GM19397 (cell line): Measurements from ENCODE around the gene AP3D1.
A peak's percentile ranks its signal among the peaks of the same experiment; 100 is the strongest.

Source experiments
- ATAC-seq: cut with Tn5 transposase; IDR thresholded peaks from one replicate; pipeline ENCODE4 v1.9.1; 2021; ENCODE audit warnings: mild to moderate bottlenecking, moderate library complexity; ENCODE audit not compliant: unreplicated experiment

AP3D1 gene

DNA sequence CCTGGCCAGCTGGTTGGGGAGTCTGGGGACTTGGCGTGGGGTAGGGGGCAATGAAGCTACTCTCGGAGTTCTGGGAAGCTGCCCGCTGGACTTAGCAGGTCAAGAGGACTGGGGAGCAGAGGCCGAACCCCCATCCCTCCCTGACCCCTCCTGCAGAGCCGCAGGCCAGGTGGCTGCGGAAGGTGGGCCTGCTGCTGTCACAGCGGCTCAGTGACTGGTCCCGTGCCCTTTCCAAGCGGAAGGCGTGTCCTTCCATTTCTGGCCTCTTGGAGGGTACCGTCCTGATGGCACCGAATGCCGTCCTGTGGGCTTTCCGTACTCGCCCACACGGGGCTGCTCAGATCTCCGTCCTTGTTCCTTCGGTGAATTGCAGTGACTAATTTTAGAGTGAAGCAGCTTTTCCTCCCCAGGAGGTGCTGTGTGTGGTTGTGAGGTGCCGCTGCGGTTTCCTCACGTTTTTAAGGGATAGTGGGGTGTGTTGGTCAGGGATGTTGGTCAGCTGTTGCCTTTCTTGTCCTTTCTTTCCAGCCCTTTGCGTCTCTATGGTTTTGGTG lies 33.1 kb upstream of the AP3D1 start:
- no peak for ATAC-seq

GRCh38 chr19:2181633-2181997 lies 30.2 kb upstream of the AP3D1 start:
- no peak for ATAC-seq

- ATAC-seq: no peak
Observed at GRCh38 chr19:2180881-2181632, 29.7 kb upstream of the AP3D1 start.

DNA sequence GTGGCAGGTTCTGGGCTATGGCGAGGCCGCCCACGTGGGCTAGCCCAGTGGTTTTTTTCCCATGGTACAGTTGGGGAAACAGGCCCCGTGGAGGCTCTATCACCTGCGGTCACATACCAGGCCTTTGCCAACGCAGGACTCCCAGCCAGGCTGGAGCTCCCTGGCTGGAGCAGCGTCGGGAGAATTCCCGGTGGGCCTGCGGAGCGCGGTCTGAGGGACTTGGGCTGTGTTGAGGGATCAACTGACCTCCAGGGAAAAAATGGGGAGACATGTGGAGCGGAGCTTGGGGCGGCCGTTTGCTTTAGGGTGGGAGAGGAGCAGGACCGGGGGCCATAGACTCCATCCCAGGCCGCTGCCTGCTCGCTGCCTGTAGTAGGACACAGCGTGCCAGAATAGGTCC lies 28.7 kb upstream of the AP3D1 start:
- no peak for ATAC-seq

DNA sequence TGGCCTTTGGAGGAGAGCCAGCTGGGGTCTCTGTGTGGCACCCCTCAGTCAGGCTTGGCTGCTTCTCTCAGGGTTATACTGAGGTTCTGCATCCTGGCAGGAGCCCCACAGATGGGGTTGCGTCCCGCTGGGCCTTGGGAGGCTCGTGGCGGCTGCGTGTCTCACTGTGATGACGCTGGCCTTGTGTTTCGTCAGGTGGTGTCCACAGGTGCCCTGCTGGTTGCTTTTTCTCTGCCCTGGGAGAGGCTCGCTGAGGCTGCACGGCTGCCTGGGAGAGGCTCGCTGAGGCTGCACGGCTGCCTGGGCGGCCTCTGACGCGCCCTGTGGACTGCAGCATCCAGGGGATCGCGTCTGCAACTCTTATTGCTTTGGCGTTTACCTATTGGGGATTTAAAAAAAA lies 27.7 kb upstream of the AP3D1 start:
- no peak for ATAC-seq

DNA sequence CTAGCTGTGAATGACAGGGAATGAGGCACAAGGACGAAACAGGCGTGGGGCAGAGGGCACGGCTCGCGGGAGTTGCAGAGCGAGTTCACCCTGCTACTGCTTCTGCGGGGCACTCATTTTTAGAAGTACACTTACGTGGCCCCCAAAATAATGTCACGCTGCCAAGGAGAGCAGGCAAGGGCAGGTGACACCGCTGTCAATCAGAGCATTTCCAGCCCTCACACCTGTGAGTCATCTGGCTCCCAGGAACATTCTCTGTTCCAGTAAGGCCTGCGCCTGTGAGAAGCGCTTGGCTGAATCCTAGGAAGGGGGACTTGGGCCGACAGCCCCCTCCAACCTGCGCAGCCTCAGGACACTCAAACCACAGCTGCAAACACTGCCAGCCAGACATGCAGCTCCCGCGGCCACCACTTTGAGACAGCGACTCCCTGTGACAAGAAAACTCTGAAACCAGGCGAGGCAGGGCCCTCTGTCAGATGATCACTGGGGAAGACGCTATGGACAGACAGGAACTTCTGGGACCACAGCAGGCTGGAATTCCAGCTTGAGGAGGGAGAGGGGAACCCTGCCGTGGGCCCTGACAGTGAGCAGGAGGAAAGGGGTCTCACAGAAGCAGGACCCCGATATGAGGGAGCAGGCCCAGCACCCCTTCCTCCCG lies 25.1 kb upstream of the AP3D1 start:
- ATAC-seq: no peak

DNA sequence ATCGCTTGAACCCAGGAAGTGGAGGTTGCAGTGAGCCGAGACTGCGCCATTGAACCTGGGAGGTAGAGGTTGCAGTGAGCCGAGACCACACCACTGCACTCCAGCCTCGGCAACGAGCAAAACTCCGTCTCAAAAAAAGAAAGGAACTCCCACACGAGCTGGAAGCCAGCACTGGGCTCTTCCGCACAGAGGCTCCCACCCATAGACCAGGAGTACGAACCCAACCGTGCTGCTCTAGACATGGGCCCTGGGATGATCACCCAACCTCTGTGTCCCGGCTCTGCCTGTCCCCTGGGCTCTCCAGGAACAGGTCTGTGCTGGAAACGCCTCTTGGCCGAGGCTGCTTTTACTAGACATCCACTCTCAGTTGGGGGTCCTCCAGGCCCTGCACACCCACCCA lies 24.4 kb upstream of the AP3D1 start:
- no peak for ATAC-seq

DNA sequence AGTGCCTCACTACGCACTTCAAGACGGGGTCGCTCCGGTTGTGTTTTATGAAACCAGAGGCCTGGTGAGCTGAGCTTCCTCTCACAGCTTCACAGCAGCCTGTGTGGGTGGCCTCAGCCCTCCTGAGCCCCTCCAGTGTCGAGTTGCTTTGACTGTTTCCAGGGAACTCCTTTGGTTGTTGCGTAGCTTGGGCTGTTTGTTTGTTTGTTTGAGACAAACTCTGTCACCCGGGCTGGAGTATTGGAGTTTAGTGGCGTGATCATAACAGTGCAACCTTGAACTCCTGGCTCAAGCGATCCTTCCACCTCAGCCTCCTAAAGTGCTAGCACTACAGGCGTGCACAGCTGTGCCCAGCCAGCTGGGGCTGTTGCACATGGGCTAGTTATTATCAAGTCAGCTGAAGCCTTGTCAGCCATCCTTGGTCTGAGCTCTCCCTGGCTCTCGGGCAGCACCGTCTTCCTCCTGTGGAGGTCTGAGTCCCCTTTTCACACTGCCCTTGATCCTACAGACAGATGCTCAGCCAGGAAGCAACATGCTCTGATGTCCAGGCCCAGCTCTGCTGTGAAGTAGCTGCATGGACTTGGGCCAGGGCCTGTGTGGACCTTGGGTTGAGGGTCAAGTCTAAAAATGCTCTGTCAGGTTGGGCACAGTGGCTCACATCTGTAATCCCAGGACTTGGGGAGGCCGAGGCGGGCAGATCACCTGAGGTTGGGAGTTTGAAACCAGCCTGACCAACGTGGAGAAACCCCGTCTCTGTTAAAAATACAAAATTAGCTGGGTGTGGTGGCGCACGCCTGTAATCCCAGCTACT lies 22.6 kb upstream of the AP3D1 start:
- ATAC-seq: no peak

- no peak for ATAC-seq
Observed at GRCh38 chr19:2173388-2173766, 22.0 kb upstream of the AP3D1 start.

DNA sequence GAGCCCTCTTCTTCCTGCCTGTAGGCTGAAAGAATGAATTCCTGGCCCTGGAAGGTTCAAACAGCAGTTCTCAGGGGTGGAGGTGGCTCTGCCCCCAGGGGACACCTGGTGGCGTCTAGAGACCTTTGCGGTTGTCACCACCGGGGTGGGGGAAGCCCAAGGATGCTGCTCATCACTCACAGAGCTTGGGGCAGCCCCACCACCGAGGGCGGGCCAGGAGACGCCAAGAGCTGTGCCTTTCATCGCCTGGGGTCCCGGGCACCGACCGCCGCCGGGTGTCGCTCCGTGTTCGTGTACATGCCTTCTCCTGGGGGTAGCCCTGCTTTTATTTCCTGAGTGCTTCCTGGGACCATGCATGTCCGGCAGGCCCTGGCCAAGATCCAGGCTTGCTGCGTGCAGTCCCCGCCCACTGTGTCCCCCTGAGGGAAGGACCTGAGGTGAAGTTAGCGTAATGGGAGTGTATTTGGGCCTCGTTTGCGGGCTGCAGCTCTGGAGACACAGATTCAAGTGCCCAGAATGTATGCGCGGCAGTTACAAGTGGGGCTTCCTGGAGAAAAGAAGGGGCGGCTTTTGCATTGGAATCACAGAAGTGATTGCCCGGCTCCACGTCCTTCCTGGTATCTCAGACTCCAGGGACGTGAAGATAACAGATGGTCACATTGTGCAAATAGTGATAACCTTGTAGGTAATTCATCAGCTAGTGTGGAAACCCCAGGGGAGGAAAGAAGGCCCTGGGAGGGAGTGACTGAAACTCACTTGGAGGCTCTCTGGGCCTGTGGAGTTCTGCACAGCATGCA lies 20.2 kb upstream of the AP3D1 start:
- ATAC-seq: peak; percentile 44

DNA sequence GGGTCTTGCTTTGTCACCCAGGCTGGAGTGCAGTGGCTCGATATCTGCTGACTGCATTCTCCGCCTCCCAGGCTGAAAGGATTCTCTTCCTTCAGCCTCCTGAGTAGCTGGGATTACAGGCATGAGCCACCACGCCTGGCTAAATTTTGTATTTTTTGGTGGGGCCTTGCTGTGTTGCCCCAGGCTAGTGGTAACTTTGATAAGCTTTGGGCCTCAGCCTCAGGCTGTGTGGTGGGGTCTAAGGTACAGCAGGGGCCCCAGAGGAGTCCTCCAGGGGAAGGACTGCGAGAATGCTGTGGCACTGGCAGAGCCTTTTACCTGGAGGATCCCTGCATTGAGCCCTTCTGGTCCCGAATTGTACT lies 19.6 kb upstream of the AP3D1 start:
- ATAC-seq: peak; percentile 3

GRCh38 chr19:2170219-2170618 lies 18.9 kb upstream of the AP3D1 start:
- ATAC-seq: no peak

DNA sequence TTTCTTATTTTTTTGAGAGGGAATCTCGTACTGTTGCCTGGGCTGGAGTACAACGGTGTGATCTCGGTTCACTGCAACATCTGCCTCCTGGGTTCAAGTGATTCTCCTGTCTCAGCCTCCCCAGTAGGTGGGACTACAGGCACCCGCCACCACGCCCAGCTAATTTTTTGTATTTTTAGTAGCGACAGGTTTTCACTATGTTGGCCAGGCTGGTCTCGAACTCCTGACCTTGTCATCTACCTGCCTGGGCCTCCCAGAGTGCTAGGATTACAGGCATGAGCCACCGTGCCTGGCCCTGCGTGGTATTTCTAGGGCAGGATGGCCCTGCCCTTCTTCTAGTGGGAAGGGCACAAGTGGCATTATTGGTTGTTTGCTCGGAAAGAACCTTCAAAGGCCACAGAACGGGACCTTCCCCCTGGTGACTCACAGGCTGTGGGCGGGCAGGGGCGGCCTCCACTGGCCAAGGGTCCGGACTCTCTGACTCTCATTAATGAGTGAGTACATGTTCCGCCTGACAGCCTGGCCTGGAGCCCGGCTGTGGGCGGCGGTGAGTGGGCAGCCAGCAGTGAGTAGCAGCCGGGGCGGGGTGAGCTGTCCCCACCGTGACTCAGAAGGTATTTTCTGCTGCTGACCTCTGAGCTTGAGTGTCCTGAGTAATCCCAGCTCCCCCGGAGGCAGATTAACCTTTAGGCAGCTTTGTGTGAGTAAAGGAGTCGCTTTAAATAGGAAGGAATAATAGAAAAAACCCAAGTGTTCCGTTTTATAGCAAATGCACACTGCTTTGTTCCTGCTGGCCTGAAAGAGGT lies 17.5 kb upstream of the AP3D1 start:
- ATAC-seq: peak; percentile 37

- ATAC-seq: peak; percentile 29
Observed at GRCh38 chr19:2167896-2168618, 16.7 kb upstream of the AP3D1 start.

- ATAC-seq: no peak
Observed at GRCh38 chr19:2166741-2167738, 15.7 kb upstream of the AP3D1 start.

- ATAC-seq: peak; percentile 18
Observed at GRCh38 chr19:2164020-2164998, 12.9 kb upstream of the AP3D1 start.

DNA sequence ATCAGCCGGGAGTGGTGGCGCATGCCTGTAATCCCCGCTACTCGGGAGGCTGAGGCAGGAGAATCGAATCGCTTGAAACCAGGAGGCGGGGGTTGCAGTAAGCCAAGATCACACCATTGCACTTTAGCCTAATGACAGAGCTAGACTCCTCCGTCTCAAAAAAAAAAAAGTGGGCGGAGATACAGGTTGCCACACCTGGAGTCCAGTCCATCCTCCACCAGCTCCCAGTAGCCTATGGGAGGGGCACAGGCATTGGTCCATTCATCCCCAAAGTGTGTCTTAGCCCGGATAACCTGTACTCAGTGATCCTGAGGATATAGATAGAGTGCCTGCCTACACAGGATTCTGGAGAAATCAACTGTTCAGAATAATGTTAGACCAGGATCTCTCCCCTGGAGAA lies 9.0 kb upstream of the AP3D1 start:
- ATAC-seq: no peak
